Hepatocyte (in vitro differentiated cells): ENCODE results near the gene OSBPL3. TPM values are rescaled to one million over a fixed set of nuclear protein-coding genes. Genes with fewer than 3 reads are reported as not detected.

ENCODE experiments used
- DNase-seq: peaks from one replicate; pipeline ENCODE4 v3.0.0-alpha.2; 2016; ENCODE audit warnings: low spot score
- H2AFZ ChIP-seq: fragments of 200-600 bp; sonication (generic); 2 replicates; pipeline ENCODE4 v1.6.0; 2016; ENCODE audit warnings: antibody characterized with exemption, mild to moderate bottlenecking
- H3K27ac ChIP-seq: fragments of 200-600 bp; sonication (generic); 2 replicates; pipeline ENCODE4 v1.5.1; 2016; ENCODE audit warnings: mild to moderate bottlenecking
- H3K27me3 ChIP-seq: fragments of 200-600 bp; sonication (generic); 2 replicates; pipeline ENCODE4 v1.6.1; 2016
- H3K36me3 ChIP-seq: fragments of 200-600 bp; sonication (generic); replicated peaks from 2 replicates; pipeline ENCODE4 v1.5.1; 2016; ENCODE audit warnings: low read depth; ENCODE audit not compliant: insufficient read depth
- H3K4me1 ChIP-seq: fragments of 200-600 bp; sonication (generic); 2 replicates; pipeline ENCODE4 v1.5.1; 2016; ENCODE audit warnings: mild to moderate bottlenecking, moderate library complexity; ENCODE audit not compliant: insufficient read depth
- H3K4me2 ChIP-seq: fragments of 200-600 bp; sonication (generic); 2 replicates; pipeline ENCODE4 v1.6.0; 2016
- H3K4me3 ChIP-seq: fragments of 200-600 bp; sonication (generic); 2 replicates; pipeline ENCODE4 v1.5.1; 2016; ENCODE audit warnings: mild to moderate bottlenecking
- H3K79me2 ChIP-seq: fragments of 200-600 bp; sonication (generic); 2 replicates; pipeline ENCODE4 v1.6.0; 2017; ENCODE audit warnings: mild to moderate bottlenecking
- H3K9me2 ChIP-seq: fragments of 200-600 bp; sonication (generic); replicated peaks from 2 replicates; pipeline ENCODE4 v1.6.0; 2017; ENCODE audit warnings: mild to moderate bottlenecking; ENCODE audit not compliant: insufficient read depth
- H3K9me3 ChIP-seq: fragments of 200-600 bp; sonication (generic); 2 replicates; pipeline ENCODE4 v1.5.1; 2016; ENCODE audit warnings: low read depth, mild to moderate bottlenecking
- H4K20me1 ChIP-seq: fragments of 200-600 bp; sonication (generic); 2 replicates; pipeline ENCODE4 v1.6.0; 2016; ENCODE audit warnings: mild to moderate bottlenecking; ENCODE audit not compliant: insufficient read depth, poor library complexity, severe bottlenecking
- EZH2 ChIP-seq: fragments of 200-600 bp; sonication (generic); IDR thresholded peaks from 2 replicates; pipeline ENCODE4 v1.6.1; 2016; ENCODE audit warnings: antibody characterized with exemption, mild to moderate bottlenecking, borderline replicate concordance
- EZH2phosphoT487 ChIP-seq: fragments of 200-600 bp; sonication (generic); IDR thresholded peaks from one replicate; pipeline ENCODE4 v1.6.1; 2018; ENCODE audit warnings: antibody characterized with exemption, mild to moderate bottlenecking, low read depth, moderate library complexity; ENCODE audit not compliant: unreplicated experiment, severe bottlenecking
- WGBS: methylation state at CpG from one replicate; pipeline ENCODE4 v1.1.6; 2016; ENCODE audit warnings: low lambda C conversion rate; ENCODE audit errors: missing lambda C conversion rate; 5-methylcytosine and 5-hydroxymethylcytosine counted together
- polyA plus RNA-seq: library from polyadenylated mRNA; unstranded; fragments of >200 nt; fragmentation: Nextera tagmentation; extraction: Ambion mirVana; gene quantifications from 2 replicates; pipeline ENCODE4 v1.2.1, GENCODE V29; 2016
- total RNA-seq: library from RNA; depleted of rRNA; stranded (reverse); fragments of >200 nt; gene quantifications from 2 replicates; pipeline ENCODE4 v1.2.3, GENCODE V29; 2014
- TF ChIP-seq, protein P1 (sequence below): fragments of 200-600 bp; sonication (generic); IDR thresholded peaks from 2 replicates; pipeline ENCODE4 v1.5.1; 2016; ENCODE audit warnings: antibody characterized with exemption, mild to moderate bottlenecking; ENCODE audit not compliant: poor library complexity

The OSBPL3 gene
- total and polyA plus RNA-seq, 2 experiments from 2014 or later, result 11.4 to 18.0 TPM

- Histone ChIP-seq H4K20me1 (no peaks in the 10 kb centered on the region), H3K4me1 (no peaks in the 10 kb centered on the region), H3K4me2 (no peak overlapping the region), H3K4me3 (no peak overlapping the region), H3K9me2 (no peaks in the 10 kb centered on the region), H3K9me3 (no peaks in the 10 kb centered on the region), H3K27me3 (no peaks in the 10 kb centered on the region), H3K79me2 (no peaks in the 10 kb centered on the region), H3K36me3 (no peaks in the 10 kb centered on the region), H2AFZ (no peak overlapping the region), H3K27ac (no peak overlapping the region)
- no peak for DNase-seq
- no peak for TF ChIP-seq EZH2
- TF ChIP-seq, protein P1, sequence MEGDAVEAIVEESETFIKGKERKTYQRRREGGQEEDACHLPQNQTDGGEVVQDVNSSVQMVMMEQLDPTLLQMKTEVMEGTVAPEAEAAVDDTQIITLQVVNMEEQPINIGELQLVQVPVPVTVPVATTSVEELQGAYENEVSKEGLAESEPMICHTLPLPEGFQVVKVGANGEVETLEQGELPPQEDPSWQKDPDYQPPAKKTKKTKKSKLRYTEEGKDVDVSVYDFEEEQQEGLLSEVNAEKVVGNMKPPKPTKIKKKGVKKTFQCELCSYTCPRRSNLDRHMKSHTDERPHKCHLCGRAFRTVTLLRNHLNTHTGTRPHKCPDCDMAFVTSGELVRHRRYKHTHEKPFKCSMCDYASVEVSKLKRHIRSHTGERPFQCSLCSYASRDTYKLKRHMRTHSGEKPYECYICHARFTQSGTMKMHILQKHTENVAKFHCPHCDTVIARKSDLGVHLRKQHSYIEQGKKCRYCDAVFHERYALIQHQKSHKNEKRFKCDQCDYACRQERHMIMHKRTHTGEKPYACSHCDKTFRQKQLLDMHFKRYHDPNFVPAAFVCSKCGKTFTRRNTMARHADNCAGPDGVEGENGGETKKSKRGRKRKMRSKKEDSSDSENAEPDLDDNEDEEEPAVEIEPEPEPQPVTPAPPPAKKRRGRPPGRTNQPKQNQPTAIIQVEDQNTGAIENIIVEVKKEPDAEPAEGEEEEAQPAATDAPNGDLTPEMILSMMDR, result no peak
- no peak for TF ChIP-seq EZH2phosphoT487
- WGBS, result 21% methylated on average over 4 of the region's 4 CpGs
Measured at GRCh38 chr7:24868741-24869140, 111.2 kb downstream of the OSBPL3 start.

- Histone ChIP-seq H3K79me2 (no peaks in the 10 kb centered on the region), H3K27ac (no peak overlapping the region), H3K4me3 (no peak overlapping the region), H3K27me3 (no peaks in the 10 kb centered on the region), H2AFZ (no peak overlapping the region), H3K9me2 (no peaks in the 10 kb centered on the region), H3K9me3 (no peaks in the 10 kb centered on the region), H3K4me1 (no peaks in the 10 kb centered on the region), H3K36me3 (no peaks in the 10 kb centered on the region), H3K4me2 (no peak overlapping the region), H4K20me1 (no peaks in the 10 kb centered on the region)
- WGBS, result 87% methylated on average over 12 of the region's 12 CpGs
- TF ChIP-seq, protein P1, result no peak
- TF ChIP-seq EZH2phosphoT487 (no peak), EZH2 (no peak)
- no peak for DNase-seq
Measured at GRCh38 chr7:24866004-24866615, 113.9 kb downstream of the OSBPL3 start.

GRCh38 chr7:24864214-24864817, 115.7 kb downstream of the OSBPL3 start:
- Histone ChIP-seq H3K4me2 (no peak overlapping the region), H3K27ac (no peak overlapping the region), H3K9me2 (no peaks in the 10 kb centered on the region), H3K9me3 (no peaks in the 10 kb centered on the region), H3K4me1 (no peaks in the 10 kb centered on the region), H4K20me1 (no peaks in the 10 kb centered on the region), H3K36me3 (no peaks in the 10 kb centered on the region), H3K27me3 (no peaks in the 10 kb centered on the region), H2AFZ (no peak overlapping the region), H3K4me3 (no peak overlapping the region), H3K79me2 (no peaks in the 10 kb centered on the region)
- no peak for DNase-seq
- no peak for TF ChIP-seq EZH2phosphoT487
- no peak for TF ChIP-seq EZH2
- TF ChIP-seq, protein P1, result no peak
- 89% methylated on average over 6 of the region's 6 CpGs for WGBS
